SJSA1 (cell line): ENCODE data around the gene TXNDC17. TPM values are rescaled to one million over a fixed set of nuclear protein-coding genes. Genes with fewer than 3 reads are reported as not detected.

Experiments
- DNase-seq, 2 experiments: peaks; one replicate each; pipeline ENCODE4 v3.0.0-alpha.2; 2015 to 2020; ENCODE audit warnings: low spot score in 2 of 2, low read depth in 1 of 2
- H3K27ac ChIP-seq: fragments of 250-450 bp; sonication (Bioruptor Pico); 2 replicates; pipeline ENCODE4 v1.5.1; 2020; ENCODE audit warnings: mild to moderate bottlenecking, moderate library complexity
- H3K27me3 ChIP-seq: fragments of 250-450 bp; sonication (Bioruptor Pico); replicated peaks from 2 replicates; pipeline ENCODE4 v1.5.1; 2020; ENCODE audit warnings: mild to moderate bottlenecking, moderate library complexity
- H3K36me3 ChIP-seq: fragments of 250-450 bp; sonication (Bioruptor Pico); 2 replicates; pipeline ENCODE4 v1.5.1; 2020; ENCODE audit warnings: mild to moderate bottlenecking
- H3K4me1 ChIP-seq: fragments of 250-450 bp; sonication (Bioruptor Pico); replicated peaks from 2 replicates; pipeline ENCODE4 v1.6.1; 2021; ENCODE audit warnings: mild to moderate bottlenecking
- H3K4me3 ChIP-seq: fragments of 250-450 bp; sonication (Bioruptor Pico); 2 replicates; pipeline ENCODE4 v1.5.1; 2020; ENCODE audit warnings: mild to moderate bottlenecking
- H3K9me3 ChIP-seq: fragments of 250-450 bp; sonication (Bioruptor Pico); replicated peaks from 2 replicates; pipeline ENCODE4 v1.5.1; 2020; ENCODE audit warnings: mild to moderate bottlenecking
- total RNA-seq: library from RNA; depleted of rRNA; stranded (reverse); fragments of >200 nt; shearing (Covaris generic); gene quantifications from 2 replicates; pipeline ENCODE4 v1.2.3, GENCODE V29; 2014

The TXNDC17 gene
- total RNA-seq, 1 experiment from 2014 or later, result 226 TPM

GRCh38 chr17:6611231-6611630, 29.6 kb upstream of the TXNDC17 start:
- no peaks in the 10 kb centered on the region for H3K9me3 ChIP-seq
- no peaks in the 10 kb centered on the region for H3K27me3 ChIP-seq
- no peak overlapping the region for H3K4me3 ChIP-seq
- DNase-seq, result no peak
- peaks cover 63% of the 10 kb centered on the region for H3K36me3 ChIP-seq
- no peak overlapping the region for H3K27ac ChIP-seq
- peaks cover 18% of the 10 kb centered on the region for H3K4me1 ChIP-seq

GRCh38 chr17:6623941-6624340, 16.9 kb upstream of the TXNDC17 start:
- Histone ChIP-seq H3K4me3 (no peak overlapping the region), H3K36me3 (peaks cover 75% of the 10 kb centered on the region), H3K4me1 (peaks cover 30% of the 10 kb centered on the region), H3K27me3 (no peaks in the 10 kb centered on the region), H3K27ac (no peak overlapping the region), H3K9me3 (no peaks in the 10 kb centered on the region)
- no peak for DNase-seq

GRCh38 chr17:6626616-6627015, 14.2 kb upstream of the TXNDC17 start:
- H3K9me3 ChIP-seq, result no peaks in the 10 kb centered on the region
- H3K27ac ChIP-seq, result peak overlapping the region; percentile 77
- no peak overlapping the region for H3K4me3 ChIP-seq
- peak in 1 of 2 experiments; percentile 30 for DNase-seq
- peaks cover 71% of the 10 kb centered on the region for H3K36me3 ChIP-seq
- H3K27me3 ChIP-seq, result no peaks in the 10 kb centered on the region
- peaks cover 30% of the 10 kb centered on the region for H3K4me1 ChIP-seq

GRCh38 chr17:6627019-6627418, 13.8 kb upstream of the TXNDC17 start:
- Histone ChIP-seq H3K27me3 (no peaks in the 10 kb centered on the region), H3K27ac (peak overlapping the region; percentile 77), H3K4me3 (no peak overlapping the region), H3K36me3 (peaks cover 70% of the 10 kb centered on the region), H3K4me1 (peaks cover 30% of the 10 kb centered on the region), H3K9me3 (no peaks in the 10 kb centered on the region)
- DNase-seq, result no peak

GRCh38 chr17:6630390-6630789, 10.5 kb upstream of the TXNDC17 start:
- peaks cover 71% of the 10 kb centered on the region for H3K36me3 ChIP-seq
- no peak for DNase-seq
- H3K27me3 ChIP-seq, result no peaks in the 10 kb centered on the region; the same call in 1 of the 2 replicates
- H3K4me3 ChIP-seq, result no peak overlapping the region
- peaks cover 19% of the 10 kb centered on the region for H3K4me1 ChIP-seq
- H3K9me3 ChIP-seq, result peaks cover 4% of the 10 kb centered on the region; the same call in 1 of the 2 replicates
- H3K27ac ChIP-seq, result no peak overlapping the region

- peaks cover 4% of the 10 kb centered on the region; the same call in 1 of the 2 replicates for H3K9me3 ChIP-seq
- no peak overlapping the region for H3K27ac ChIP-seq
- peaks cover 51% of the 10 kb centered on the region for H3K36me3 ChIP-seq
- H3K27me3 ChIP-seq, result no peaks in the 10 kb centered on the region; the same call in 1 of the 2 replicates
- no peak for DNase-seq
- no peak overlapping the region for H3K4me3 ChIP-seq
- peaks cover 3% of the 10 kb centered on the region; the same call in 1 of the 2 replicates for H3K4me1 ChIP-seq
Observed at GRCh38 chr17:6632530-6632929, 8.3 kb upstream of the TXNDC17 start.

GRCh38 chr17:6633263-6633662, 7.6 kb upstream of the TXNDC17 start:
- Histone ChIP-seq H3K4me3 (no peak overlapping the region), H3K4me1 (no peaks in the 10 kb centered on the region), H3K27ac (no peak overlapping the region), H3K27me3 (no peaks in the 10 kb centered on the region; the same call in 1 of the 2 replicates), H3K36me3 (peaks cover 44% of the 10 kb centered on the region), H3K9me3 (peaks cover 4% of the 10 kb centered on the region; the same call in 1 of the 2 replicates)
- DNase-seq, result no peak

GRCh38 chr17:6636105-6636504, 4.8 kb upstream of the TXNDC17 start:
- Histone ChIP-seq H3K36me3 (peaks cover 35% of the 10 kb centered on the region), H3K4me1 (peaks cover 10% of the 10 kb centered on the region), H3K4me3 (no peak overlapping the region), H3K9me3 (peaks cover 4% of the 10 kb centered on the region; the same call in 1 of the 2 replicates), H3K27ac (no peak overlapping the region), H3K27me3 (no peaks in the 10 kb centered on the region; the same call in 1 of the 2 replicates)
- no peak for DNase-seq

GRCh38 chr17:6636616-6637457, 4.0 kb upstream of the TXNDC17 start:
- peaks cover 33% of the 10 kb centered on the region for H3K36me3 ChIP-seq
- H3K27ac ChIP-seq, result no peak overlapping the region
- no peak overlapping the region for H3K4me3 ChIP-seq
- no peak for DNase-seq
- no peaks in the 10 kb centered on the region; the same call in 1 of the 2 replicates for H3K27me3 ChIP-seq
- peaks cover 4% of the 10 kb centered on the region; the same call in 1 of the 2 replicates for H3K9me3 ChIP-seq
- H3K4me1 ChIP-seq, result peaks cover 15% of the 10 kb centered on the region

- peaks cover 30% of the 10 kb centered on the region for H3K36me3 ChIP-seq
- H3K27ac ChIP-seq, result no peak overlapping the region
- DNase-seq, result no peak
- H3K9me3 ChIP-seq, result peaks cover 4% of the 10 kb centered on the region; the same call in 1 of the 2 replicates
- H3K27me3 ChIP-seq, result no peaks in the 10 kb centered on the region; the same call in 1 of the 2 replicates
- peaks cover 19% of the 10 kb centered on the region for H3K4me1 ChIP-seq
- H3K4me3 ChIP-seq, result no peak overlapping the region
Observed at GRCh38 chr17:6637458-6637840, 3.4 kb upstream of the TXNDC17 start.

GRCh38 chr17:6638046-6638908, 2.6 kb upstream of the TXNDC17 start:
- peaks cover 30% of the 10 kb centered on the region for H3K36me3 ChIP-seq
- H3K27me3 ChIP-seq, result no peaks in the 10 kb centered on the region; the same call in 1 of the 2 replicates
- no peak for DNase-seq
- no peak overlapping the region for H3K4me3 ChIP-seq
- H3K9me3 ChIP-seq, result peaks cover 4% of the 10 kb centered on the region; the same call in 1 of the 2 replicates
- H3K4me1 ChIP-seq, result peaks cover 20% of the 10 kb centered on the region
- H3K27ac ChIP-seq, result no peak overlapping the region

- no peaks in the 10 kb centered on the region for H3K9me3 ChIP-seq
- H3K4me1 ChIP-seq, result peaks cover 20% of the 10 kb centered on the region
- H3K4me3 ChIP-seq, result peak overlapping the region; percentile 62
- no peak overlapping the region for H3K27ac ChIP-seq
- peaks cover 32% of the 10 kb centered on the region for H3K36me3 ChIP-seq
- no peaks in the 10 kb centered on the region for H3K27me3 ChIP-seq
- DNase-seq, result peak in 1 of 2 experiments; percentile 10
Observed at GRCh38 chr17:6639014-6639585, 1.8 kb upstream of the TXNDC17 start.
